ENCODE data around the gene IL36RN.

- TF ChIP-seq CTCF (IDR thresholded peaks at IDR 0.05) (no peak), POLR2A (IDR thresholded peaks at IDR 0.05) (no peak)
Measured at GRCh38 chr2:113009622-113010021, 49.4 kb upstream of the IL36RN start.
